ENCODE results near the gene TTC21A.
"Not testable (repeated sequence)": the region's sequence is repeated elsewhere in the genome, so short reads cannot be mapped to it uniquely, and the experiment has no call there.

The TTC21A gene

GRCh38 chr3:39156421-39156820, 48.9 kb downstream of the TTC21A start:
- no peak for DNase-seq

- DNase-seq: no peak
Measured at GRCh38 chr3:39157359-39157758, 49.9 kb downstream of the TTC21A start.

GRCh38 chr3:39158148-39158715, 50.8 kb downstream of the TTC21A start:
- no peak for DNase-seq

- DNase-seq: no peak
Measured at GRCh38 chr3:39164414-39164813, 56.9 kb downstream of the TTC21A start.

- no peak for DNase-seq
Measured at GRCh38 chr3:39165518-39165917, 58.0 kb downstream of the TTC21A start.

GRCh38 chr3:39166134-39166710, 58.7 kb downstream of the TTC21A start:
- DNase-seq: peak; percentile 77 to 86 (median 78)

- DNase-seq: peak; percentile 87 to 98 (median 94)
Measured at GRCh38 chr3:39166932-39167532, 59.6 kb downstream of the TTC21A start.

- no peak for DNase-seq
Measured at GRCh38 chr3:39168156-39168780, 60.8 kb downstream of the TTC21A start.

- DNase-seq: peak in 1 of 3 donors; percentile 41
Measured at GRCh38 chr3:39169712-39170111, 62.2 kb downstream of the TTC21A start.

- no peak for DNase-seq
Measured at GRCh38 chr3:39170461-39170860, 63.0 kb downstream of the TTC21A start.

GRCh38 chr3:39170877-39171276, 63.4 kb downstream of the TTC21A start:
- DNase-seq: not testable (repeated sequence)

GRCh38 chr3:39171860-39172259, 64.4 kb downstream of the TTC21A start:
- DNase-seq: no peak

GRCh38 chr3:39173318-39174125, 66.0 kb downstream of the TTC21A start:
- DNase-seq: no peak

GRCh38 chr3:39176025-39176714, 68.7 kb downstream of the TTC21A start:
- no peak for DNase-seq

GRCh38 chr3:39177708-39178332, 70.3 kb downstream of the TTC21A start:
- DNase-seq: peak; percentile 96 to 99 (median 99)

GRCh38 chr3:39178553-39178952, 71.1 kb downstream of the TTC21A start:
- DNase-seq: peak in 2 of 3 donors; percentile 24 to 40

- DNase-seq: no peak
Measured at GRCh38 chr3:39180183-39180545, 72.7 kb downstream of the TTC21A start.

GRCh38 chr3:39180546-39181346, 73.3 kb downstream of the TTC21A start:
- peak; percentile 66 to 80 (median 67) for DNase-seq

- no peak for DNase-seq
Measured at GRCh38 chr3:39181408-39182335, 74.2 kb downstream of the TTC21A start.
